Upper lobe of right lung (tissue), 1 donor: ENCODE measurements around the gene SURF4. TPM values are rescaled to one million over a fixed set of nuclear protein-coding genes. Genes with fewer than 3 reads are reported as not detected.

Experiments
- ATAC-seq: fragments of 200-7000 bp; cut with Tn5 transposase; one replicate; pipeline ENCODE4 v1.9.1; 2020; ENCODE audit warnings: mild to moderate bottlenecking, moderate library complexity
- DNase-seq: peaks from one replicate; pipeline ENCODE4 v3.0.0-alpha.2; 2020
- H3K27ac ChIP-seq: fragments of 200-600 bp; one replicate; pipeline ENCODE4 v1.8.0; 2022
- H3K27me3 ChIP-seq: fragments of 200-600 bp; one replicate; pipeline ENCODE4 v1.8.0; 2022; ENCODE audit warnings: mild to moderate bottlenecking
- H3K36me3 ChIP-seq: fragments of 200-600 bp; one replicate; pipeline ENCODE4 v1.8.0; 2022
- H3K4me1 ChIP-seq: fragments of 200-600 bp; one replicate; pipeline ENCODE4 v1.8.0; 2022
- H3K4me3 ChIP-seq: fragments of 200-600 bp; one replicate; pipeline ENCODE4 v1.8.0; 2022; ENCODE audit warnings: mild to moderate bottlenecking
- H3K9me3 ChIP-seq: fragments of 200-600 bp; one replicate; pipeline ENCODE4 v1.8.0; 2022
- intact Hi-C: fragments of 100-400 bp; cut with DNase I; formaldehyde crosslinking; loops from one replicate; pipeline ENCODE4 v1.11.0; 2022
- total RNA-seq: library from RNA; stranded (reverse); fragmentation: NEBNext Ultra II Directional; extraction: Animal tissue kit (Norgen Biotek cat#: 25700); gene quantifications from one replicate; pipeline ENCODE4 v1.2.1, GENCODE V29; 2021
- TF ChIP-seq, protein P1 (sequence below): fragments of 200-600 bp; IDR thresholded peaks from one replicate; pipeline ENCODE4 v1.8.0; 2022; ENCODE audit warnings: antibody characterized with exemption
- donor health status: DM: no; HTN: yes; CAD: no; lungs with severe emphysema.

Gene SURF4
- total RNA-seq, 1 donor from 2014 or later, result 142 TPM

DNA sequence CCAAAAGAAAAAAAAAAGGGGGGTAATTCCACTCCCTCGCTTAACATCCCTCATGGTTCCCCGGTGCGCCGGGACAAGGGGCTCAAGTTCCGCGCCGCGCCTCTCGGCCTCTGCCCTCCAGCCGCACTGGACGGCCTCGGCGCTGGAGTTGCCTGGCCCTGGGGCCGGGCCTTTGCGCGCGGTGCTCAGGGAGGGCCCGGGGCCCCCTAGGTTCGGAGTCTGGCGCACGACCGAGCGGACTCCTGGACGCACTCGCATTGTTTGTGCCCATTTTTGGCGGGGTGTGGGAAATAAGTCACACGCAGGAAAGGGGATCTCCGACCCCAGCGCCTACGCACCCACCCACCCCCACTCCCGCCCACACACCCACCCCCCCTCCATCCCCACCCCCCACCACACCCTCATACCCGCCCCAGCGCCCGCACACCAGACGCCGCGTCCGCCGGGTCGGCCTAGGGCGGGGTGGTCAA, 28.3 kb downstream of the SURF4 start:
- Histone ChIP-seq H3K36me3 (peaks cover 69% of the 10 kb centered on the region), H3K9me3 (no peaks in the 10 kb centered on the region), H3K27me3 (no peaks in the 10 kb centered on the region), H3K4me1 (peaks cover 24% of the 10 kb centered on the region), H3K4me3 (peak overlapping the region; percentile 94), H3K27ac (peak overlapping the region; percentile 94)
- TF ChIP-seq, protein P1, sequence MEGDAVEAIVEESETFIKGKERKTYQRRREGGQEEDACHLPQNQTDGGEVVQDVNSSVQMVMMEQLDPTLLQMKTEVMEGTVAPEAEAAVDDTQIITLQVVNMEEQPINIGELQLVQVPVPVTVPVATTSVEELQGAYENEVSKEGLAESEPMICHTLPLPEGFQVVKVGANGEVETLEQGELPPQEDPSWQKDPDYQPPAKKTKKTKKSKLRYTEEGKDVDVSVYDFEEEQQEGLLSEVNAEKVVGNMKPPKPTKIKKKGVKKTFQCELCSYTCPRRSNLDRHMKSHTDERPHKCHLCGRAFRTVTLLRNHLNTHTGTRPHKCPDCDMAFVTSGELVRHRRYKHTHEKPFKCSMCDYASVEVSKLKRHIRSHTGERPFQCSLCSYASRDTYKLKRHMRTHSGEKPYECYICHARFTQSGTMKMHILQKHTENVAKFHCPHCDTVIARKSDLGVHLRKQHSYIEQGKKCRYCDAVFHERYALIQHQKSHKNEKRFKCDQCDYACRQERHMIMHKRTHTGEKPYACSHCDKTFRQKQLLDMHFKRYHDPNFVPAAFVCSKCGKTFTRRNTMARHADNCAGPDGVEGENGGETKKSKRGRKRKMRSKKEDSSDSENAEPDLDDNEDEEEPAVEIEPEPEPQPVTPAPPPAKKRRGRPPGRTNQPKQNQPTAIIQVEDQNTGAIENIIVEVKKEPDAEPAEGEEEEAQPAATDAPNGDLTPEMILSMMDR, result no peak
- DNase-seq (peak; percentile 76), ATAC-seq (peak; percentile 64)
- intact Hi-C loops, result no loop called here

DNA sequence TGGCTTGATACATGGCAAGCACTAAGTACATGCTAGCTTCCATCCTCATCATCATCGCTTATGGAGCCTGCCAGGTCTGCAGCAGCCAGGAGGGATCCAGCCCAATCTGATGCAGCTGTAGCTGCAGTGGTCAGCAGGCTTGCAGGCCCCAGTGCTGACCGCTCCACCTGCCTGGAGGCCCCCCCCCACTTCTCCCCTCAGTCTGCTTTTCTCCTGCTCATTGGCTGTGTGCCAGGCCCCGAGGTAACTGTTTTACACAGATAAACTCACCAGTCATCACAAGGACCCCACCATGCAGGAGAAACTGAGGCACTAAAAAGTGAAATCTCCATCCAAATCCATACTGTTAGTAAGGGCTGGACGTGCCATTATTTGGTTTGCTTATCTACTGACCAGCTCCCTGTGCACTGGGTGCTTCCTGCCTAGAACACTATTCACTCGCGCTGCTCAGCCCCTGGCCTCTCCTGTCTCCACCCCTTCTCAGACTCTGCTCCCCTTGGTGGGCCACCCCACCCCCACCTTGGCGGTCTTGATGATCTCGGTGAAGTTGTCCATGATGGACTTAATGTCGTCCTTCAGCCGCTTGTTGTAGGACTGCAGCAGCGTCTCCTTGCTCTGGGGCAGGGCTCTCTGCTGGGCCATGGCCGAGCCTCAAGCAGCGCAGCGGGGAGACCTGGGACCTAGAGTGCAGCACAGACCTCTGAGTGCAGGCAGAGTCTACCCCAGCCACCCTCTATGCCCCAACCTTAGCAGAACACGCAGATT, 29.7 kb downstream of the SURF4 start:
- Histone ChIP-seq H3K36me3 (peaks cover 66% of the 10 kb centered on the region), H3K27ac (peak overlapping the region; percentile 94)
- intact Hi-C loops, result no loop called here

DNA sequence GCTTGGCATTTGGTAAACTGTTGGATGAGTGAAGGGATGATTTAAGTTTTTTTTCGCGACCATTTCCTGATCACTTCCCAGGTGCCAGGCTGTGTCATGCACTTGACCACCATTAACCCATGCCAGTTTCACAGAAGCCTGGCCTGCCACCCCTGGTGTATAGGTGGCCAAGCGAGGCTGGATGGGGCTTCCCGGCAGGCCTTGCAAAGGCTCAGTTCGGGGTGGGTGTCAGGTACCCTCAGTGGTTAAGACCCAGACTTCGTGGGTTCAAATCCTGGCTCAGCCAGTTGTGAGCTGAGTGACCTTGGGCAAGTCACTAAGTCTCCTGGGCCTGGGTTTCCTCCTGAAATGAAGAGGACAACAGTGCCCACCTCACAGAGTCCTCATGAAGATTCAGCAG, 30.3 kb downstream of the SURF4 start:
- TF ChIP-seq, protein P1, result no peak
- Histone ChIP-seq H3K27me3 (no peaks in the 10 kb centered on the region), H3K9me3 (no peaks in the 10 kb centered on the region), H3K4me1 (peaks cover 26% of the 10 kb centered on the region), H3K27ac (no peak overlapping the region), H3K36me3 (peaks cover 66% of the 10 kb centered on the region), H3K4me3 (no peak overlapping the region)
- ATAC-seq (no peak), DNase-seq (no peak)
- intact Hi-C loops, result no loop called here

More for the DNA sequence above, 29.7 kb downstream of the SURF4 start:
- H3K4me1 ChIP-seq, result peaks cover 24% of the 10 kb centered on the region
- ATAC-seq (no peak), DNase-seq (no peak)
- TF ChIP-seq, protein P1, result no peak
- H3K4me3 ChIP-seq, result peak overlapping the region; percentile 94
- no peaks in the 10 kb centered on the region for H3K9me3 ChIP-seq
- no peaks in the 10 kb centered on the region for H3K27me3 ChIP-seq

DNA sequence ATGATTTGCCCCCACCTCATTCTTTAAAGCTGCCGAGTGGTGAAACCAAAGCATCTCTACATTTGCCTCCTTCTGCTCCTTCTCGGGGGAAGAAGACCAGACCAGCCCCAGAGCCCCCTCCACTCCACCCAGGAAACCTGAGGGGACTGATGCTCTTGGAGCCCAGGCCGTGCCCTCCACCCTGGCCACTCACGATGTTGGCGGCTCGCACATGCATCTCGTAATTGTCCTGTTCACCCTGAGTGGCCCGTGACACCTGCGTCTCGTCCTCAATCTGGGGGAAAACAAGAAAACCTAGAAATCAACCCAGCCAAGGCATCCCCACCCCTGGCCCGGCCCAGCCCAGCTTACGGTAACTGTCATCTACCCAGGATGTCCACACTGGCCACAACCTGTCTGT, 30.9 kb downstream of the SURF4 start:
- DNase-seq (no peak), ATAC-seq (no peak)
- peaks cover 28% of the 10 kb centered on the region for H3K4me1 ChIP-seq

DNA sequence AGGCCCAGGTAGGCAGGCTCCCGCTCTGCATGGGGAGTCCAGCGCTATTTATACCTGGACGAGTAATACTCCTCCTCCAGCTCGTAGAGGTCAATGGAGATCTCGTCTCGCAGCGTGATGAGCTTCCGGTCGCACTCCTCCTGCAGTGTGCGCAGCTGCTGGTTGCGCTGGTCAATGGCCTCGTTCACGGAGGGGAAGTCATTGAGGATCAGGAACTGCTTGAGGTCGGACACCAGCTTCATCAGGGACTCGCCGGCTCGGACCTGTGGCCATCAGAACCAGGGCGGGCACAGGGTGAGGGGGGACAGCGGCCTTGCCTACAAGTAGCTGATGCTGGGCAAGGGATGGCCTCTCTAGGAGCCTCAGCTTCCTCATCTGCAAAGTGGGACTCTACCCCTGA, 31.8 kb downstream of the SURF4 start:
- Histone ChIP-seq H3K4me3 (no peak overlapping the region), H3K36me3 (peaks cover 53% of the 10 kb centered on the region), H3K27ac (no peak overlapping the region), H3K4me1 (peaks cover 19% of the 10 kb centered on the region), H3K27me3 (no peaks in the 10 kb centered on the region), H3K9me3 (no peaks in the 10 kb centered on the region)
- DNase-seq (no peak), ATAC-seq (no peak)
- TF ChIP-seq, protein P1, result no peak
- intact Hi-C loops, result no loop called here

More for the DNA sequence above, 30.9 kb downstream of the SURF4 start:
- Histone ChIP-seq H3K4me3 (no peak overlapping the region), H3K36me3 (peaks cover 62% of the 10 kb centered on the region), H3K27me3 (no peaks in the 10 kb centered on the region), H3K9me3 (no peaks in the 10 kb centered on the region), H3K27ac (no peak overlapping the region)
- intact Hi-C loops, result no loop called here
- TF ChIP-seq, protein P1, result no peak
